SJSA1 (cell line): ENCODE results near the gene C1QTNF8. TPM values are rescaled to one million over a fixed set of nuclear protein-coding genes. Genes with fewer than 3 reads are reported as not detected.
"Not testable (repeated sequence)": the region's sequence is repeated elsewhere in the genome, so short reads cannot be mapped to it uniquely, and the experiment has no call there.

Experiments used
- DNase-seq, 2 experiments: peaks; one replicate each; pipeline ENCODE4 v3.0.0-alpha.2; 2015 to 2020; ENCODE audit warnings: low spot score in 2 of 2, low read depth in 1 of 2
- H3K27ac ChIP-seq: fragments of 250-450 bp; sonication (Bioruptor Pico); 2 replicates; pipeline ENCODE4 v1.5.1; 2020; ENCODE audit warnings: mild to moderate bottlenecking, moderate library complexity
- H3K27me3 ChIP-seq: fragments of 250-450 bp; sonication (Bioruptor Pico); replicated peaks from 2 replicates; pipeline ENCODE4 v1.5.1; 2020; ENCODE audit warnings: mild to moderate bottlenecking, moderate library complexity
- H3K36me3 ChIP-seq: fragments of 250-450 bp; sonication (Bioruptor Pico); 2 replicates; pipeline ENCODE4 v1.5.1; 2020; ENCODE audit warnings: mild to moderate bottlenecking
- H3K4me1 ChIP-seq: fragments of 250-450 bp; sonication (Bioruptor Pico); replicated peaks from 2 replicates; pipeline ENCODE4 v1.6.1; 2021; ENCODE audit warnings: mild to moderate bottlenecking
- H3K4me3 ChIP-seq: fragments of 250-450 bp; sonication (Bioruptor Pico); 2 replicates; pipeline ENCODE4 v1.5.1; 2020; ENCODE audit warnings: mild to moderate bottlenecking
- H3K9me3 ChIP-seq: fragments of 250-450 bp; sonication (Bioruptor Pico); replicated peaks from 2 replicates; pipeline ENCODE4 v1.5.1; 2020; ENCODE audit warnings: mild to moderate bottlenecking
- total RNA-seq: library from RNA; depleted of rRNA; stranded (reverse); fragments of >200 nt; shearing (Covaris generic); gene quantifications from 2 replicates; pipeline ENCODE4 v1.2.3, GENCODE V29; 2014

C1QTNF8 gene
- total RNA-seq, 1 experiment from 2014 or later, result not detected

GRCh38 chr16:1089822-1090619, 6.0 kb downstream of the C1QTNF8 start:
- peaks cover 38% of the 10 kb centered on the region for H3K27me3 ChIP-seq
- no peaks in the 10 kb centered on the region; the same call in 1 of the 2 replicates for H3K9me3 ChIP-seq
- no peak for DNase-seq
- H3K4me1 ChIP-seq, result no peaks in the 10 kb centered on the region
- H3K4me3 ChIP-seq, result no peak overlapping the region
- H3K27ac ChIP-seq, result no peak overlapping the region
- no peaks in the 10 kb centered on the region for H3K36me3 ChIP-seq

DNA sequence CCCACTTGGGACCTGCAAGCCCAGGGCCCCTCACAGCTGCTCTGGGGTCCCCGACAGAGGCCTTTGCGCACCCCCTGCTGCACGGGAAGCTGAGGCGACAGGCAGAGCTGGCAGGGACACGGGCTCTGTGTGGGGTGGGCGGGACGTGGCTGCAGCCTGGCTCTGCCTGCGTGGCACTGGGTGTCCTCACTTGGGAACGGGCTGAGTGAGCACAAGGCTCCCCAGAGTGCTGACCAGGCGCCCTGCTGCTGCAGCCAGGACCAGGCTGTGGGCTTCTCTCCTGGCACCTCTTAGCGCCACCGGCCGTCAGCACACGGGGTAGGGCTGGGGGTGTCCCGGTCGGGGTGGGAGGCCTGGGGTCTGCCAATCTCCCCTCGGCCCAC, 6.6 kb downstream of the C1QTNF8 start:
- Histone ChIP-seq H3K27ac (no peak overlapping the region), H3K9me3 (no peaks in the 10 kb centered on the region; the same call in 1 of the 2 replicates), H3K36me3 (no peaks in the 10 kb centered on the region), H3K4me1 (no peaks in the 10 kb centered on the region), H3K4me3 (no peak overlapping the region), H3K27me3 (peaks cover 35% of the 10 kb centered on the region)
- DNase-seq, result no peak

- no peaks in the 10 kb centered on the region; the same call in 1 of the 2 replicates for H3K9me3 ChIP-seq
- no peak overlapping the region for H3K27ac ChIP-seq
- no peaks in the 10 kb centered on the region for H3K36me3 ChIP-seq
- no peak for DNase-seq
- H3K27me3 ChIP-seq, result peaks cover 37% of the 10 kb centered on the region
- no peak overlapping the region for H3K4me3 ChIP-seq
- H3K4me1 ChIP-seq, result no peaks in the 10 kb centered on the region
Measured at GRCh38 chr16:1088295-1089170, 7.5 kb downstream of the C1QTNF8 start.

GRCh38 chr16:1086443-1086842, 9.6 kb downstream of the C1QTNF8 start:
- peaks cover 57% of the 10 kb centered on the region for H3K27me3 ChIP-seq
- not testable (repeated sequence) for H3K36me3 ChIP-seq, H3K27ac ChIP-seq, H3K4me1 ChIP-seq, H3K4me3 ChIP-seq, DNase-seq, H3K9me3 ChIP-seq

GRCh38 chr16:1084971-1085370, 11.1 kb downstream of the C1QTNF8 start:
- no peak for DNase-seq
- H3K4me3 ChIP-seq, result no peak overlapping the region
- H3K36me3 ChIP-seq, result no peaks in the 10 kb centered on the region
- no peaks in the 10 kb centered on the region for H3K4me1 ChIP-seq
- H3K27me3 ChIP-seq, result peaks cover 66% of the 10 kb centered on the region
- H3K9me3 ChIP-seq, result no peaks in the 10 kb centered on the region; the same call in 1 of the 2 replicates
- H3K27ac ChIP-seq, result no peak overlapping the region

- H3K27ac ChIP-seq, result no peak overlapping the region
- no peak overlapping the region for H3K4me3 ChIP-seq
- H3K9me3 ChIP-seq, result no peaks in the 10 kb centered on the region; the same call in 1 of the 2 replicates
- peaks cover 76% of the 10 kb centered on the region for H3K27me3 ChIP-seq
- no peak for DNase-seq
- no peaks in the 10 kb centered on the region for H3K4me1 ChIP-seq
- no peaks in the 10 kb centered on the region for H3K36me3 ChIP-seq
Measured at GRCh38 chr16:1082952-1083675, 12.9 kb downstream of the C1QTNF8 start.

- DNase-seq, result no peak
- Histone ChIP-seq H3K4me1 (no peaks in the 10 kb centered on the region), H3K27me3 (peaks cover 80% of the 10 kb centered on the region), H3K9me3 (no peaks in the 10 kb centered on the region; the same call in 1 of the 2 replicates), H3K4me3 (no peak overlapping the region), H3K36me3 (no peaks in the 10 kb centered on the region), H3K27ac (no peak overlapping the region)
Measured at GRCh38 chr16:1082266-1082951, 13.6 kb downstream of the C1QTNF8 start.

- no peaks in the 10 kb centered on the region for H3K4me1 ChIP-seq
Measured at GRCh38 chr16:1081734-1082265, 14.2 kb downstream of the C1QTNF8 start.

GRCh38 chr16:1080801-1081733, 15.0 kb downstream of the C1QTNF8 start:
- Histone ChIP-seq H3K9me3 (no peaks in the 10 kb centered on the region; the same call in 1 of the 2 replicates), H3K27ac (no peak overlapping the region), H3K4me3 (no peak overlapping the region), H3K27me3 (peaks cover 85% of the 10 kb centered on the region), H3K36me3 (no peaks in the 10 kb centered on the region), H3K4me1 (no peaks in the 10 kb centered on the region)
- DNase-seq, result no peak

More at GRCh38 chr16:1081734-1082265, 14.2 kb downstream of the C1QTNF8 start:
- DNase-seq, result no peak
- H3K27me3 ChIP-seq, result peaks cover 81% of the 10 kb centered on the region
- H3K27ac ChIP-seq, result no peak overlapping the region
- H3K4me3 ChIP-seq, result no peak overlapping the region
- no peaks in the 10 kb centered on the region for H3K36me3 ChIP-seq
- H3K9me3 ChIP-seq, result no peaks in the 10 kb centered on the region; the same call in 1 of the 2 replicates

DNA sequence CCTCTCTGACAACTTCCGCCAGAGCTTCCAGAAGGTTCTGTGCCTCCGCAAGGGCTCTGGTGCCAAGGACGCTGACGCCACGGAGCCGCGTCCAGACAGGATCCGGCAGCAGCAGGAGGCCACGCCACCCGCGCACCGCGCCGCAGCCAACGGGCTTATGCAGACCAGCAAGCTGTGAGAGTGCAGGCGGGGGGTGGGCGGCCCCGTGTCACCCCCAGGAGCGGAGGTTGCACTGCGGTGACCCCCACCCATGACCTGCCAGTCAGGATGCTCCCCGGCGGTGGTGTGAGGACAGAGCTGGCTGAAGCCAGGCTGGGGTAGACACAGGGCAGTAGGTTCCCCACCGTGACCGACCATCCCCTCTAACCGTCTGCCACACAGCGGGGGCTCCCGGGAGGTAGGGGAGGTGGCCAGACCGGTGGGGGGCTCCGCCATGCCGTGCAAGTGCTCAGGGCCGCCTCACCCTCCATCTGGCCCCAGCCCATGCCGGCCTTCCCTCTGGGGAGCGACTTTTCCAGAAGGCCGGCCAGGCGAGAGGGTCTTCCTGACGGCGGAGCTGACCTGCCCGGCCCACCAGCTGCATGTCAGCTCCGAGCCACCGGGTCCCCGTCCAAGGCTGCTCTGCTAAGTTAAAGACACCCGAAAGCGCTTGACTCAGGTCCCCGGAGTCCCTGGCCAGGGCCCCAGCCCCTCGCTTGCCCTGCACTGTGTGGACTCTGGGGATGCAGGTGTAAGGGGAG, 16.1 kb downstream of the C1QTNF8 start:
- peaks cover 80% of the 10 kb centered on the region for H3K27me3 ChIP-seq
- no peaks in the 10 kb centered on the region; the same call in 1 of the 2 replicates for H3K9me3 ChIP-seq

DNA sequence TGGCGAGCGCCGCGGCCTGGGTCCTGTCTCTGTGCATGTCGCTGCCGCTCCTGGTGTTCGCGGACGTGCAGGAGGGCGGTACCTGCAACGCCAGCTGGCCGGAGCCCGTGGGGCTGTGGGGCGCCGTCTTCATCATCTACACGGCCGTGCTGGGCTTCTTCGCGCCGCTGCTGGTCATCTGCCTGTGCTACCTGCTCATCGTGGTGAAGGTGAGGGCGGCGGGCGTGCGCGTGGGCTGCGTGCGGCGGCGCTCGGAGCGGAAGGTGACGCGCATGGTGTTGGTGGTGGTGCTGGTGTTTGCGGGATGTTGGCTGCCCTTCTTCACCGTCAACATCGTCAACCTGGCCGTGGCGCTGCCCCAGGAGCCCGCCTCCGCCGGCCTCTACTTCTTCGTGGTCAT, 16.7 kb downstream of the C1QTNF8 start:
- Histone ChIP-seq H3K4me1 (no peaks in the 10 kb centered on the region), H3K36me3 (no peaks in the 10 kb centered on the region), H3K9me3 (no peaks in the 10 kb centered on the region), H3K27me3 (peaks cover 83% of the 10 kb centered on the region), H3K27ac (no peak overlapping the region), H3K4me3 (no peak overlapping the region)
- DNase-seq, result no peak

More for the DNA sequence above, 16.1 kb downstream of the C1QTNF8 start:
- Histone ChIP-seq H3K4me3 (no peak overlapping the region), H3K36me3 (no peaks in the 10 kb centered on the region), H3K4me1 (no peaks in the 10 kb centered on the region), H3K27ac (no peak overlapping the region)
- DNase-seq, result no peak
